ENCODE results near the gene HCN2. TPM values are rescaled to one million over a fixed set of nuclear protein-coding genes. Genes with fewer than 3 reads are reported as not detected.
A peak's percentile ranks its signal among the peaks of the same experiment; 100 is the strongest.
"Not testable (repeated sequence)": the region's sequence is repeated elsewhere in the genome, so short reads cannot be mapped to it uniquely, and the experiment has no call there.

Gene HCN2
- total RNA-seq, 1 experiment from 2014 or later: 3.2 TPM

- peak; percentile 68 for DNase-seq (ENCODE audit: low read depth)
- in situ Hi-C loops (cut with HindIII; ENCODE audit: low pct_unique_long_range_greater_than_20kb, low sequenced_read_pairs): no loop called here
Measured at GRCh38 chr19:611481-611868, 21.8 kb downstream of the HCN2 start.

DNA sequence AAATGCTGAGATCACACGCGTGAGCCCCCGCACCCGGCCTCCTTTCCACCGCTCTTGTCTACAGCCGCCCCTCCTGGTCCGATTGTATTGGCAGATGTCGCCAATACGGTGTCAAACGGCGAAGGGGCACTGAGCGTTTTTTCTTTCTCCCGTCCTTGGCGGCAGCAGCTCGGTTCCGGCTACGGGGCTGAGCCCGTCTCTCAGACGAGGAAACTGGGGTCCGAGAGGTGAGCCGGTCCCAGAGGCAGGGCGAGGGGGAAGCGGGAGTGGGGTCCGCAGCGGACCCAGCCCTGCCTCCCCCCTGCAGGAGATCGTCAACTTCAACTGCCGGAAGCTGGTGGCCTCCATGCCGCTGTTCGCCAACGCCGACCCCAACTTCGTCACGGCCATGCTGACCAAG is 23.3 kb downstream of the HCN2 start:
- no peak for DNase-seq (ENCODE audit: low read depth)
- in situ Hi-C loops (cut with HindIII; ENCODE audit: low pct_unique_long_range_greater_than_20kb, low sequenced_read_pairs): no loop called here

- DNase-seq (ENCODE audit: low read depth): no peak
- in situ Hi-C loops (cut with HindIII; ENCODE audit: low pct_unique_long_range_greater_than_20kb, low sequenced_read_pairs): no loop called here
Measured at GRCh38 chr19:613732-614567, 24.3 kb downstream of the HCN2 start.

DNA sequence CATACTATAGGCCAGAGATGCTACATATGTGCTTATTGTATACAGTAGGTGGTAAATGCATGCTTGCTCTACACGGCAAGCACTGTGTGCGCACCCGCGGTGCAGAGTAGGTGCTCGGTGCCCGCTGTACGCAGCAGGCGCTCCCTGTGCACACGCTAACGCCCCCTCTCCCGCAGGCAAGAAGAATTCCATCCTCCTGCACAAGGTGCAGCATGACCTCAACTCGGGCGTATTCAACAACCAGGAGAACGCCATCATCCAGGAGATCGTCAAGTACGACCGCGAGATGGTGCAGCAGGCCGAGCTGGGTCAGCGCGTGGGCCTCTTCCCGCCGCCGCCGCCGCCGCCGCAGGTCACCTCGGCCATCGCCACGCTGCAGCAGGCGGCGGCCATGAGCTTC is 25.9 kb downstream of the HCN2 start:
- DNase-seq (ENCODE audit: low read depth): no peak
- in situ Hi-C loops (cut with HindIII; ENCODE audit: low pct_unique_long_range_greater_than_20kb, low sequenced_read_pairs): no loop called here

DNA sequence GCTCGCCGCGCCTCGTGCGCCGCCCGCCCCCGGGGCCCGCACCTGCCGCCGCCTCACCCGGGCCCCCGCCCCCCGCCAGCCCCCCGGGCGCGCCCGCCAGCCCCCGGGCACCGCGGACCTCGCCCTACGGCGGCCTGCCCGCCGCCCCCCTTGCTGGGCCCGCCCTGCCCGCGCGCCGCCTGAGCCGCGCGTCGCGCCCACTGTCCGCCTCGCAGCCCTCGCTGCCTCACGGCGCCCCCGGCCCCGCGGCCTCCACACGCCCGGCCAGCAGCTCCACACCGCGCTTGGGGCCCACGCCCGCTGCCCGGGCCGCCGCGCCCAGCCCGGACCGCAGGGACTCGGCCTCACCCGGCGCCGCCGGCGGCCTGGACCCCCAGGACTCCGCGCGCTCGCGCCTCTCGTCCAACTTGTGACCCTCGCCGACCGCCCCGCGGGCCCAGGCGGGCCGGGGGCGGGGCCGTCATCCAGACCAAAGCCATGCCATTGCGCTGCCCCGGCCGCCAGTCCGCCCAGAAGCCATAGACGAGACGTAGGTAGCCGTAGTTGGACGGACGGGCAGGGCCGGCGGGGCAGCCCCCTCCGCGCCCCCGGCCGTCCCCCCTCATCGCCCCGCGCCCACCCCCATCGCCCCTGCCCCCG is 26.5 kb downstream of the HCN2 start:
- in situ Hi-C loops (cut with HindIII; ENCODE audit: low pct_unique_long_range_greater_than_20kb, low sequenced_read_pairs): no loop called here
- DNase-seq (ENCODE audit: low read depth): no peak

GRCh38 chr19:616747-617526 is 27.3 kb downstream of the HCN2 start:
- in situ Hi-C loops (cut with HindIII; ENCODE audit: low pct_unique_long_range_greater_than_20kb, low sequenced_read_pairs): no loop called here
- DNase-seq (ENCODE audit: low read depth): no peak

DNA sequence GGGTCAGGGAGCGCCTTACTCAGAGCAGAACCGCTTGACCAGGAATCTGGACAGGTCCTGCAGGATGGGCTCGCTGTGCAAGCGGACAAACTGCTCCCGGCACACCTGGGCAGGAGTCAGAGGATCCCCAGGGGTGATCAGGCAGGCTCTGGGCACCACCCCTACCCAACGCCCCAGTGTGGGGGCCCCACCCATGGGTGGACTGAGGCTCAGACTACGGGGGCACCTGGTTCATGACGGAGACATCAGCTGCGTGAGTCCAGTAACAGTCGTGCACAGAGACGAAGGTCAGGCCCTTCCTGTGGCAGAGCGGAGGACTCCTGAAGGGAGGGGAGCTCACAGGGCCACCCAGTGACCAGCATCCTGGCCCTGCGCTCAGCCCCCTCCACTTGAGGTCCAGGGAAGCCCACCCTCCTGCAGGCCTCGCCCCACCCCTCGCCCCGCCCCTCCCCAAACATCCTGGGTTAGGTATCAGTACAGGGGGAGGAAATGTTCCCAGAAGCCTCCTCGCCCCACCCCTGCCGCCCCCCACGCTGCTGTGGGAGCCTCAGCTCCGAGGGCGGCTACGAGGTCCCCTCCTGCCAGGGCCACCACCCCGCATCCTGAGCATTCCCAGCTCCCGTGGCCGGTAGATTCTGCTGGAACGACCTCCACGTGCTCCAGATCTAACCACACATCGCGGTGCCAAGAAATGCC is 28.0 kb downstream of the HCN2 start:
- DNase-seq (ENCODE audit: low read depth): no peak
- in situ Hi-C loops (cut with HindIII; ENCODE audit: low pct_unique_long_range_greater_than_20kb, low sequenced_read_pairs): no loop called here

- in situ Hi-C loops (cut with HindIII; ENCODE audit: low pct_unique_long_range_greater_than_20kb, low sequenced_read_pairs): no loop called here
Measured at GRCh38 chr19:618247-618619, 28.6 kb downstream of the HCN2 start.

DNA sequence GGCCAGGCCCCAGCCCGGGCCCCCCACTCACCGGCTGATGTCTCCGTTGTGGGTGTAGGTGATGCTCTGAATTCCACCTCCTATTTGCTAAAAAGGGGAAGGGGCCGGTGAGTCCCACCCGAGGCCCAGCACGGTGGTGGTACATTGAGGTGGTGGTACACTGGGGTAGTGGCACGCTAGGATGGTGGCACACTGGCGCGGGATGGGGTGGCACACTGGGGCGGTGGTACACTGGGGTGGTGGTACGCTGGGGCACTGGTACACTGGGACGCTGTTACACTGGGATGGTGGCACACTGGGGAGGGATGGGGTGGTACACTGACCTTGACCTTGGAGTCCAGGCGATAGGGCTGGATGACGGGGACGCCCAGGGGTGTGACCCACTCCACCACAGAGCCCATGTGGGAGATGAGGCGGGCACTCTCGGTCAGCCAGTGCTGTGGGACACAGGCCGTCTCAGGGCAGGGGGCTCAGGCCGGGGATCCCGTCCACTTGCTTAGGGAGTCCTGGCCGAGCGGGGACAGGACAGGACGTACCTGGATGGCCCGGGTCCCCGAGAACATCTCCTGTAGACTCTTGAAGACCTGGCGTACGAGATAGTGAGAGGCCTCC is 29.1 kb downstream of the HCN2 start:
- no peak for DNase-seq (ENCODE audit: low read depth)
- in situ Hi-C loops (cut with HindIII; ENCODE audit: low pct_unique_long_range_greater_than_20kb, low sequenced_read_pairs): no loop called here

More at GRCh38 chr19:618247-618619, 28.6 kb downstream of the HCN2 start:
- no peak for DNase-seq (ENCODE audit: low read depth)

- in situ Hi-C loops (cut with HindIII; ENCODE audit: low pct_unique_long_range_greater_than_20kb, low sequenced_read_pairs): no loop called here
- no peak for DNase-seq (ENCODE audit: low read depth)
Measured at GRCh38 chr19:619286-620002, 29.8 kb downstream of the HCN2 start.

- in situ Hi-C loops (cut with HindIII; ENCODE audit: low pct_unique_long_range_greater_than_20kb, low sequenced_read_pairs): no loop called here
- no peak for DNase-seq (ENCODE audit: low read depth)
Measured at GRCh38 chr19:620166-620862, 30.6 kb downstream of the HCN2 start.

- in situ Hi-C loops (cut with HindIII; ENCODE audit: low pct_unique_long_range_greater_than_20kb, low sequenced_read_pairs); DNase-seq (ENCODE audit: low read depth): not testable (repeated sequence)
Measured at GRCh38 chr19:621191-621590, 31.5 kb downstream of the HCN2 start.

GRCh38 chr19:621819-622218 is 32.1 kb downstream of the HCN2 start:
- in situ Hi-C loops (cut with HindIII; ENCODE audit: low pct_unique_long_range_greater_than_20kb, low sequenced_read_pairs): no loop called here
- DNase-seq (ENCODE audit: low read depth): no peak

- in situ Hi-C loops (cut with HindIII; ENCODE audit: low pct_unique_long_range_greater_than_20kb, low sequenced_read_pairs): no loop called here
- no peak for DNase-seq (ENCODE audit: low read depth)
Measured at GRCh38 chr19:622666-623065, 33.0 kb downstream of the HCN2 start.

- in situ Hi-C loops (cut with HindIII; ENCODE audit: low pct_unique_long_range_greater_than_20kb, low sequenced_read_pairs): no loop called here
- no peak for DNase-seq (ENCODE audit: low read depth)
Measured at GRCh38 chr19:623175-623916, 33.7 kb downstream of the HCN2 start.

- in situ Hi-C loops (cut with HindIII; ENCODE audit: low pct_unique_long_range_greater_than_20kb, low sequenced_read_pairs): no loop called here
- DNase-seq (ENCODE audit: low read depth): peak; percentile 77
Measured at GRCh38 chr19:623974-624373, 34.3 kb downstream of the HCN2 start.
